ENCODE measurements around the gene SBF1. TPM values are rescaled to one million over a fixed set of nuclear protein-coding genes. Genes with fewer than 3 reads are reported as not detected.

Gene SBF1
- total RNA-seq, 1 experiment from 2014 or later: 48.5 TPM

DNA sequence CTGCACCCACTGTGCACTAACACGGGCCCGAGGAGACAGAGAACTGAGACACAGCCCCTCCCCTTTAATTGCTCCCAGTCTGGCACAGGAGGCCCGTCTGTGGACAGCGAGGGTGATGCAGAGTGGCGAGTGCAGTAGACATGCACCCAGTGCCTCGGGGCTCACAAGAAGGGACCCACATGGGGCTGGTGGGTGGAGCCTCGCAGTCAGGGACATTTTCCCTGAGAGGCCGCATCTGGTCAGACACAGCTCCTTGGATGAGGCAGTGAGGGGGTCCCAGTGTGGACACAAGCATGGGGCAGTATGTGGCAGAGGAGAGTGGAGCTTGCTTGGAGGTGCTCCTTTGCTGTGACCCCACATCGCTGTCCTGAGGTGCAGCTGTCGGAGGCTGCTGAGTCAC is 54.8 kb downstream of the SBF1 start:
- peaks cover 7% of the 10 kb centered on the region for H3K36me3 ChIP-seq (ENCODE audit: low read depth, low read length)
- no peak for ATAC-seq

DNA sequence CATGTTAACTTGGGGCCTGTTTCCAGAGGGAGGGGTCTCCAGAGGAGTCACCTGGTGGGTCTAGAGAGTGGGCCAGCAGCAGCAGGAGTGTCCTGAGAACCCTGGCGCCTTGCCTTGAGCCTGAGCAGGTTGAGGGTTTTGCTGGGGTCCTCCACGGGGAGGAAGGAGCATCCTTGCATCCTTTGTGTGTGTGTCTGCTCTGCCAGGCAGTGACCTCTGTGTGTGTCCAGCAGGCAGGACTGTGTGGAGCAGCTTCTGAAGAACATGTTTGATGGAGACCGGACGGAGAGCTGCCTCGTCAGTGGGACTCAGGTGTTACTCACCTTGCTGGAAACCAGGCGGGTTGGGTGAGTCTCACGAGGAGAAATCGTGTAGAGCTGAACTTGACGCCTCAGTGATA is 55.7 kb downstream of the SBF1 start:
- no peaks in the 10 kb centered on the region for H3F3A ChIP-seq (ENCODE audit: low read length, unreplicated experiment)
- H3K4me2 ChIP-seq (ENCODE audit: low read length): no peak overlapping the region
- H2AFZ ChIP-seq (ENCODE audit: low read length): no peak overlapping the region
- TF ChIP-seq, protein P1, sequence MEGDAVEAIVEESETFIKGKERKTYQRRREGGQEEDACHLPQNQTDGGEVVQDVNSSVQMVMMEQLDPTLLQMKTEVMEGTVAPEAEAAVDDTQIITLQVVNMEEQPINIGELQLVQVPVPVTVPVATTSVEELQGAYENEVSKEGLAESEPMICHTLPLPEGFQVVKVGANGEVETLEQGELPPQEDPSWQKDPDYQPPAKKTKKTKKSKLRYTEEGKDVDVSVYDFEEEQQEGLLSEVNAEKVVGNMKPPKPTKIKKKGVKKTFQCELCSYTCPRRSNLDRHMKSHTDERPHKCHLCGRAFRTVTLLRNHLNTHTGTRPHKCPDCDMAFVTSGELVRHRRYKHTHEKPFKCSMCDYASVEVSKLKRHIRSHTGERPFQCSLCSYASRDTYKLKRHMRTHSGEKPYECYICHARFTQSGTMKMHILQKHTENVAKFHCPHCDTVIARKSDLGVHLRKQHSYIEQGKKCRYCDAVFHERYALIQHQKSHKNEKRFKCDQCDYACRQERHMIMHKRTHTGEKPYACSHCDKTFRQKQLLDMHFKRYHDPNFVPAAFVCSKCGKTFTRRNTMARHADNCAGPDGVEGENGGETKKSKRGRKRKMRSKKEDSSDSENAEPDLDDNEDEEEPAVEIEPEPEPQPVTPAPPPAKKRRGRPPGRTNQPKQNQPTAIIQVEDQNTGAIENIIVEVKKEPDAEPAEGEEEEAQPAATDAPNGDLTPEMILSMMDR (conservative IDR thresholded peaks at IDR 0.05; ENCODE audit: low read depth, low read length): no peak
- no peak for TF ChIP-seq EZH2phosphoT487 (IDR thresholded peaks at IDR 0.05; ENCODE audit: borderline replicate concordance, low read length)
- TF ChIP-seq EZH2 (IDR thresholded peaks at IDR 0.05; ENCODE audit: low read length, unreplicated experiment): no peak
- H3K27ac ChIP-seq (ENCODE audit: low read length): no peak overlapping the region
- ATAC-seq (no peak), DNase-seq (no peak)
- H3K27me3 ChIP-seq (ENCODE audit: low read length): no peaks in the 10 kb centered on the region
- no peak overlapping the region for H3K9ac ChIP-seq (ENCODE audit: low read length)
- no peaks in the 10 kb centered on the region for H4K20me1 ChIP-seq (ENCODE audit: low read length)
- H3K36me3 ChIP-seq (ENCODE audit: low read depth, low read length): peaks cover 7% of the 10 kb centered on the region
- H3K9me2 ChIP-seq (replicated peaks; ENCODE audit: low read length): no peaks in the 10 kb centered on the region
- POLR2A ChIA-PET (ENCODE audit: unreplicated experiment): no interaction called here
- BruUV-seq (replicated peaks): no TSS peak
- no peaks in the 10 kb centered on the region for H3K4me1 ChIP-seq (ENCODE audit: insufficient read depth, low read length)
- no peak overlapping the region for H3K4me3 ChIP-seq (ENCODE audit: low read length)
- H3K79me2 ChIP-seq (ENCODE audit: low read length): no peaks in the 10 kb centered on the region
- intact Hi-C loops (cut with micrococcal nuclease): no loop called here
- no peaks in the 10 kb centered on the region for H3K9me3 ChIP-seq (ENCODE audit: low read length)
- CTCF ChIA-PET: no interaction called here

More for the DNA sequence above, 54.8 kb downstream of the SBF1 start:
- Histone ChIP-seq H3K4me1 (ENCODE audit: insufficient read depth, low read length) (no peaks in the 10 kb centered on the region), H3K9me2 (replicated peaks; ENCODE audit: low read length) (no peaks in the 10 kb centered on the region), H3K4me3 (ENCODE audit: low read length) (no peak overlapping the region), H2AFZ (ENCODE audit: low read length) (no peak overlapping the region), H4K20me1 (ENCODE audit: low read length) (no peaks in the 10 kb centered on the region), H3K9me3 (ENCODE audit: low read length) (no peaks in the 10 kb centered on the region), H3F3A (ENCODE audit: low read length, unreplicated experiment) (no peaks in the 10 kb centered on the region), H3K27ac (ENCODE audit: low read length) (no peak overlapping the region), H3K4me2 (ENCODE audit: low read length) (no peak overlapping the region), H3K27me3 (ENCODE audit: low read length) (no peaks in the 10 kb centered on the region), H3K9ac (ENCODE audit: low read length) (no peak overlapping the region), H3K79me2 (ENCODE audit: low read length) (no peaks in the 10 kb centered on the region)
- no TSS peak for BruUV-seq (replicated peaks)
- TF ChIP-seq, protein P1 (conservative IDR thresholded peaks at IDR 0.05; ENCODE audit: low read depth, low read length): no peak
- TF ChIP-seq EZH2phosphoT487 (IDR thresholded peaks at IDR 0.05; ENCODE audit: borderline replicate concordance, low read length) (no peak), EZH2 (IDR thresholded peaks at IDR 0.05; ENCODE audit: low read length, unreplicated experiment) (no peak)
- ChIA-PET CTCF (no interaction called here), POLR2A (ENCODE audit: unreplicated experiment) (no interaction called here)
- no peak for DNase-seq
- intact Hi-C loops (cut with micrococcal nuclease): no loop called here

DNA sequence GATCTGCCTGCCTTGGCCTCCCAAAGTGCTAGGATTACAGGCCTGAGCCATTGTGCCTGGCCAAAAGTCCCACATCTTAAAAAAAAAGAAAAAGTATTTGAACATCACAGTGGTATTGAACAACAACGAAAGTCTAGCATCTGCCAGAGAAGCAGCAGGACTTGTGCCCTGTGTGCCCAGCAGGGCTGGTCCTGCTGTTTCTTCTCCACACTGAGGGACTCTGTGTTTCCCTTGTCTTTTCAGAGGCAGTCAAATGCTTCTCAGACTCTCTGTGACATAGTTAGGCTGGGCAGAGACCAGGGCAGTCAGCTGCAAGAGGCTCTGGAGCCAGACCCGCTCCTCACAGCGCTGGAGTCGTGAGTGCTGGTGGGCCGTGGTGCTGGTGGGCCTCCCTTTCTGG is 56.2 kb downstream of the SBF1 start:
- H3F3A ChIP-seq (ENCODE audit: low read length, unreplicated experiment): no peaks in the 10 kb centered on the region
- H3K9ac ChIP-seq (ENCODE audit: low read length): no peak overlapping the region
- H3K79me2 ChIP-seq (ENCODE audit: low read length): no peaks in the 10 kb centered on the region
- CTCF ChIA-PET: no interaction called here
- H3K27me3 ChIP-seq (ENCODE audit: low read length): no peaks in the 10 kb centered on the region
- no peaks in the 10 kb centered on the region for H3K4me1 ChIP-seq (ENCODE audit: insufficient read depth, low read length)
- POLR2A ChIA-PET (ENCODE audit: unreplicated experiment): no interaction called here
- no peak overlapping the region for H3K4me3 ChIP-seq (ENCODE audit: low read length)
- H3K4me2 ChIP-seq (ENCODE audit: low read length): no peak overlapping the region
- no peak for DNase-seq
- no peak overlapping the region for H3K27ac ChIP-seq (ENCODE audit: low read length)
- H3K9me2 ChIP-seq (replicated peaks; ENCODE audit: low read length): no peaks in the 10 kb centered on the region
- H4K20me1 ChIP-seq (ENCODE audit: low read length): no peaks in the 10 kb centered on the region
- no TSS peak for BruUV-seq (replicated peaks)
- no peaks in the 10 kb centered on the region for H3K9me3 ChIP-seq (ENCODE audit: low read length)
- peaks cover 7% of the 10 kb centered on the region for H3K36me3 ChIP-seq (ENCODE audit: low read depth, low read length)
- ATAC-seq: no peak
- TF ChIP-seq EZH2phosphoT487 (IDR thresholded peaks at IDR 0.05; ENCODE audit: borderline replicate concordance, low read length): no peak
- TF ChIP-seq, protein P1 (conservative IDR thresholded peaks at IDR 0.05; ENCODE audit: low read depth, low read length): no peak
- TF ChIP-seq EZH2 (IDR thresholded peaks at IDR 0.05; ENCODE audit: low read length, unreplicated experiment): no peak
- no peak overlapping the region for H2AFZ ChIP-seq (ENCODE audit: low read length)
- intact Hi-C loops (cut with micrococcal nuclease): no loop called here

Data from PC-3 (cell line).